PC-9 (cell line): ENCODE results near the gene KLK6.

Source experiments
- CTCF ChIP-seq: fragments of 200-600 bp; sonication (generic); conservative IDR thresholded peaks from 2 replicates; pipeline ENCODE4 v1.6.1; 2017; ENCODE audit warnings: mixed run types, antibody characterized with exemption, mild to moderate bottlenecking, moderate library complexity
- EZH2 ChIP-seq: fragments of 200-600 bp; sonication (generic); IDR thresholded peaks from 2 replicates; pipeline ENCODE4 v1.8.0; 2017; ENCODE audit warnings: antibody characterized with exemption, low read depth

GRCh38 chr19:50952910-50953309, 16.5 kb downstream of the KLK6 start, which contains the start of gene KLK5:
- no peak for TF ChIP-seq CTCF
- TF ChIP-seq EZH2, result no peak
